Stimulated activated CD4-positive, alpha-beta T cell treated with anti-CD3 and anti-CD28 coated beads, Interleukin-12 subunit alpha, Interleukin-12 subunit beta, amount 100 ng/mL, for 48 hours (primary cell): ENCODE data around the gene PIEZO2.
"Not testable (repeated sequence)": the region's sequence is repeated elsewhere in the genome, so short reads cannot be mapped to it uniquely, and the experiment has no call there.

ENCODE experiments used
- DNase-seq, 3 donors: peaks; one replicate each; pipeline ENCODE4 v3.0.0-alpha.2; 2020; ENCODE audit warnings: low read depth in 2 of 3, low spot score in 1 of 3

The PIEZO2 gene

DNA sequence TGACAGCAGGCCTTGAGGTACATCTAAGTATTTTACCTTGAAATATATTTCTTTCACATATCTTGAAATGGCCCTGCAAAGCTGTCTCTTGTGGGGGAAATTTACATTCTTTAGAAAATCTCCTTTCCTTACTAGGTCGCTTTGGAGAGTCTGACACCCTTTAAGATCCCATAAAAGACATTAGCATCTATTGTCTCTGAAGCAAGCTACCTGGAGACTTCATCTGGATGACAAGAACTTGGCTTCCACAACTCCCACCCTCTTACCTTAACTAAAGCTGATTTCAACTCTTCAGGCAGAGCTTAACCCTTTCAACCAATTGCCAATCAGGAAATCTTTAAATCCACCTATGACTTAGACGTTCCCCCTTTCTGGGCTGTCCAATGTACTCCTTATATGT is 219.3 kb downstream of the PIEZO2 start:
- DNase-seq, result no peak

DNA sequence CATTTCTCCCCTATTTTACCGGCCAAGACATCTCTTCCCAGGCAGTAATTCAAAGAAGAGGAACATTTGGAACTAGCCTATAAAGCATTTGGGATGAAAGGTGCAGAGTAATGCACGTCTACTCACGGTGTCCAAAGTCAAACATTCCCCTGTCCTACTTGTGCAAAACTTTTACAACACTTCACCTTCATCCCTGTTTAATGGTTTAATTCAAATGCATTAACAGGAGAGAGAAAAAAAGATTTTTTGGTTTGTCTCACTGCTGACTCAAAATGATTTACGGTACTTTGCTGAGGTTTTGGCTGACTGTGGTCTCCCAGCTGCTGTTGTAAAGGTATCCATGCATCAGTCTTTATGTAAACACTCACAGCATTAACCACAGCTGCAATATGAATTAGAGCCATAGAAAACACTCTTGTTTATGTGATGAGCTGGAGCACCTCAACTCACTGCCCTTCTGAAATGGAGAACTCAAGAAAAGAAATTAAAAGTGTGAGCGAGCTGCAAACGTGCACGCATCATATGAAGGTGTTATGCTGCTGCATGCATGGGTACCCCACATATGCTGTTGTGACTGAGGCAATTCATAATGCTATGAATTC is 220.5 kb downstream of the PIEZO2 start:
- DNase-seq, result no peak

DNA sequence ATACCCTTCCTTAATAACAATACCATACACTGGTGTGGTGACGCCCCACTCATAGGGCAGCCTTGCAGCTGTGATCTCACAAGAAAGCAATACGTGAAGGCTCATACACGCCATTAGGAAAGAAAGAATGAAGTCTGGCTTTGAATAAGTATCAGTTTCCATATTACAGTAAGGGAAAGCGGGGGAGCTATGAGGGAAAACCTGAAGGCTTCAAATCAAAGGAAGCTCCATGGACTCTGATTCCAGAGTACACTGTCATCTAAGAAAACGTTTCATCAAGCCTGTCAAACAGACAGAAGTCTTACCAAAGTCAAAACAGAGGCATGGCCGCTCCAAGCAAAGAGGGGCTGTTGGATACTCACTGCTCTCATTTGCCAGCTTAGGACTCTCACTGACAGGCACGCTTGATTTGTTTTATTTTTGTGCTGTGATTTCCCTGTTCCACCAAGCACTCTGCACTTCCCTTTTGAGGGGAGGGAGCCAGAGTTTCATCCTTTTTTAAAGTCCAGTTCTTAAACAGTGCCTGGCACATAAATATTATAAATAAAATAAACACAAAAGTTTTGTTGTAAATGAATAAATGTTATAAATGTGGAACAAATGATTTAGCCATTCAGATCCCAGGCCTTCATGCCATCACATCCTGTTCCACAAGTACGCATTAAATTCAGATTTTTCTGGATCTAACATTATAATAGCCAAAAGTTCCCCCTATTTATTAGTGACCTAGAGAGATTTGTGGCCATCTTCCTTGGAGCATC is 221.2 kb downstream of the PIEZO2 start:
- DNase-seq, result no peak

DNA sequence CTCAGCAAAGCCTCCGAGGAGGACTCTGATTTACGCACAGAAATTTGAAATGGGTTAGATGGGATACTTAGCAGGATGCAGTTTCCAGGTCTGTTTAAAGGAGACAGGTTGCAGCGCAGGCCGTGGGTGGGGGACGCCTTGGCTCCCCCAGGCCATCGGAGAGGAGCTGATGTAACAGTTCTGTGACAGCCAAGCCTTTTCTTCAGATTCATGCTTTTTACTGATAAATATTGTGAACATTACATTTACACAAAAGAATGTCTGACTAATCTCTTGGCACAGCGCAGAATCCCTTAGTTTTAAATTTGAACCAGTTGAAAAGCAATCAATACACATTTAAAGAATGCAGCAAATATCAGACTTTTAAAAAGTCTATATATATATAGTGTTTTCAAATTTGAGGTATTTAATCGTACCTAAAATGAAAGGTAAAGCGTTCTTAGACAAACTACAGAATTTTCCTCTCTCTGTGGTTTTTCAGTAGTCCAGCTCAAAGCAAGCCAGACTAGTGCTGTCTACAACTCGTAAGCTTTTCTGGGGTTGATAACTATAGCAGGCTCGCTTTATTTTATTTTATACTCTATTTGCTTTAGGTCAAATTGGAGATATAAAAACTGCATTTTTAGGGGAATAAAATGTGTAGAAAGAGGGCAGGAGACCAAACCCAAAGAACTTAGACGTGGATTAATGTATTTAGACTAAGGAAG is 221.9 kb downstream of the PIEZO2 start:
- no peak for DNase-seq

DNA sequence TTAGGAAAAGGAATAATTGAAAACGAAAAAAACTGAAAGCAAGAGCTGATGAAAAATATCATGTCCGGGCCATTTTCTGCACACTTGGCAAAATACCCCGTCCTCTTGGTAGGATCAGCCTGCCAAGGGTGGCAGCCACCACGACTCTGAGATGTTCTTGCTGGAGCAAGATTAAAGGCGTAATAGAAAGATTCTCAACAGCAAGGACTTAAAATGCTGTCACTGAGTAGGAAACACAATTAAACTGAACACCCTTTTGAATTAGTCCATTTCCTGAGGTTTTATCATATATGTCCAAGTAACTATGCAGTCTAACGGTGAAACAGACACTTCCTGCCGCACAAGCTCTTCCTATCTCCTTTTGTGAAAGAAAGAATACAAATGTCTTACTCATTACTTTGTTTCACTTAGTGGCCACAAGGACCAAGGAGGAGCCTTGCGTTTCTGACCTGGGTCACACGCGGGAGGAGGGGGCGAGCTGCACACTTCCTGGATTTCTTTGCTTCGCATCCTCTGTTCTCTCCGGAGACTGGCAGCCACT is 222.7 kb downstream of the PIEZO2 start:
- no peak for DNase-seq

DNA sequence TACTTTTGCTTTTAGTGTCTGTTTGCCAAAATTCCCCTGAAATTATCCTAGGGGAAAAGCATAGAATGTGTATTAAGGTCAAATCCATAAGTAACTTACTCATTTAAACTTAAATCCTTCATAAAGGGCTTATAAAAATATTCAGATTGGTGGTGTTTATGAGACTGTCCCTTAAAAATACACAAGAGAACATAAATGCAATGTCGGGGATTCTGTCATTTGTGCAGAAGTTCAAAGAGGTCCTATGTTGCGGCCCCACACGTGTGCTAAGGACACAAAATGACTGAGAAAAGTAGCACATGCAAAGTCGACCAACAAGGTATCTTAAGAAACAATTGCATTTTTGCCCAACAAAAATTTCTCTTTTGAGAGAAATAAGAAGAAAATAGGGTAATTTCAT is 225.1 kb downstream of the PIEZO2 start:
- DNase-seq, result no peak

DNA sequence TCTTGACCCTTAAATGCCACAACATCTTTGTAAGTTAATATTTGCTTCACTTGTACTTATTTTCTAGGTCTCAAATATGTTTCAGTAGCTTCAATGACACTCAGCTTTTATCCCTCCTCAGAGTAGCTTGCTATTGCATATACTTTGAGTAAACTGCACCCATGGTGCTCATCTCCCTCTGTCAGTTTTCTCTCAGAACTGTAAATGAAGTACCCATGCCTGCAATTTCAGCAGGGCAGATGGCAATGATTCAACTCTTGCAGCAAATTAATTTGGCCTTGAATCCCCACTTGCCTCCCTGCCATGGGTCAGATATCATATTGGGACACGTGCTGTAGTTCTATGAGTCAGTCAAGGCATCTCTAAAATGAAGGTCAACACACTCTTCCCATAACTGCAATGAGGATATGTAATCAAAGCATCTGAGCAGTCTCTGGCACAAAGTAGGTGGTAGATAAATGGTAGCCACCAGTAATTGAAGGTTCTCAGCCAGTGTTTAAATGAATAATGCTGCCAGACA is 225.8 kb downstream of the PIEZO2 start:
- no peak for DNase-seq

DNA sequence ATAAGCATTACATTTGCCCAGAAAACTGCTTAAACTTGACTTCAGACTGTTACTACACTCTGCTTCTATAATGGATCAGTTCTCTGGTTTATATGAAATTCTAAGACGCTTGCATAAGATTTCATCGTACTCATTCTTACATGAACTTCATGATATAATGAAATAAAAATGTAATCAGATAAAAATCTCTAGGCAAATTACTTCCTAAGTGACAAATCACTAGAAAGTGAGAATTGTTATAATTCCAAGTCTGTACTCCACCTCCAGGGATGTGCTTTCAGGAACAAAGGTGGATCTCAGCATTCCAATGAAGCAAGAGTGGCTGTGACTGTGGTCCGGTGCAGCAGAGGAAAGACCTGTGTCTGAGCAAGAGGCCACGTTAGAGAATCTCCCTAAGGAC is 226.2 kb downstream of the PIEZO2 start:
- no peak for DNase-seq

DNA sequence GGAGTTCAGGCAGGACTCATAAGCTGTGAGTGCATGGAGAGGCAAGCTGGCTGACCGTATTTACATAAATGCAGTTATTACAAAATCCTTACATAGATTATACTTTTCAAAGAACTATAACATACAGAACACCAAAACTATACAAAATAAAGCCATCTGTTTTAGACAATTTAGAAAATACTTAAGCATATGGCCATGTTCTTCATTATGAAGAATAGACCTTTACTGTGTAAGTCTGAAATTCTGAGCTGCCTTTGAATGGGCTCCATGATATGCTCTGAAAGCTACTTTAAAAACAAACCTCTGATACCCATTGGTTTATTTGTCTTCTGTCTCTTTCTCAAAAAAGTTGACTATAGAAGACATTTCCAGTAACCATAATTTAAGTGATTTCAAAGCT is 226.7 kb downstream of the PIEZO2 start:
- not testable (repeated sequence) for DNase-seq

DNA sequence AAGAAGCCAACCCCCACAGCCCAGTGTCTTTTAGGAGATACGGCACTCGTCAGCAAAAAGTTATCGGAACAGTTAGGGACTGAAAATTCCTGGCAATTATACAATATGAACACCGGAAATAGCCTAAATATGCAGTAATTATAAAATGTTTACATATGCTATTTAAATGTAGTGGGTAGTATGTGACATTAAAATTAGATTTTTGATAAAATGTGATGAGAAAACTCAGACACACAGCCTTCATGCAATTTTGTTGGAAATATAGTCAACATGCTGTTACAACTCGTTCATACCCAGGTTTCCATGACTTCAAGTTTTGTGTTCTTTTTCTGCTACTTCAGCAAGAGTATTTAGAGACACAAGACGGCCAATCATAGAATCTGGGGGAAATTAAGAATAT is 229.1 kb downstream of the PIEZO2 start:
- not testable (repeated sequence) for DNase-seq

DNA sequence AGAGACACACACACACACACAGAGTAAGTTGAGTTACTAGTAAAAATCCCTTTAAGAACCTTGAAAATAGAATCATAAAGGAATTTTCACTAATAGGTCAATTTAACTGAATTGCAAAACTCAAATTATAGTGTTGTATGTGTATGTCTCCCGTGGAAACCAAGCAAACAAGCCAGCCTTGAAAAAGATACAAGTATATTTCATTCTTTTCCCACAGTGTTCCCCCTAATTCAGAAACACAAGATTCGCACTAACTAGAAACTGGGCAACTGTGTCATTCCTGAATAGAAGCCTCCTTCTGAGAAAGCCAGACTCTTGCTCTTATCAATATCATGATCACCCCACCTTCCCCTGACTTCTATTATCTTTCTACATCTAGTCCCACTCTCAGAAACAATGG is 229.5 kb downstream of the PIEZO2 start:
- no peak for DNase-seq

DNA sequence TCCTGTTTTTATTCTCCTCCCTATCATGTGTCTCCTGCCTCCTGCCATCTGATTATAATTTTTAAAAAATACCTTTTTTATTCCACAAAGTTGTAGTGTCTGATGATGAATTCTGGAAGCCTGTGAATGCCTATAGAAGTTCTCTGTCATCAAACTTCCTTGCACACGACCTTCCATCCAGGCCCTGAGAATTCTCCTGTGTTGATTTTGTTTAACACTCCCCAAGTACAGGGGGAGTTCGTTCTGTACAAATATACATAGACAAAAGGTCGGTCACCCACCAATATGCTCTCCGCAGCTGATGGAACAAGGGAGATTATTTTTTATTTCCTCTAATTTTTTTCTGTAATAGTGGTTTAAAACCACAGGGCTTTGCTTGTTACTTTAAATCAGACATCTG is 232.5 kb downstream of the PIEZO2 start:
- no peak for DNase-seq

DNA sequence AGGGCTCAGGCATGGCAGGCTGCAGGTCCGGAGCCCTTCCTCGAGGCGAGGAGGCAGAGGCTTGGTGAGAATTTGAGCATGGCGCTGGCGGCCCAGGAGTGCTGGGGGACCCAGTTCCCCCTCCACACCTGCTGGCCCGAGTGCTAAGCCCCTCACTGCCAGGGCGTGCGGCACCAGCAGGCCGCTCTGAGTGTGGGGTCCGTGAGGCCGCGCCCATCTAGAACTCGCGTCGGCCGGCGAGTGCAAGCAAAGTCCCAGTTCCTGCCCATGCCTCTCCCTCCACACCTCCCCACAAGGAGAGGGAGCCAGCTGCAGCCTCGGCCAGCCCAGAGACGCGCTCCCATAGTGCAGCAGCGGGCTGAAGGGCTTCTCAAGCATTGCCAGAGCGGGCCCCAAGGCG is 233.0 kb downstream of the PIEZO2 start:
- no peak for DNase-seq

DNA sequence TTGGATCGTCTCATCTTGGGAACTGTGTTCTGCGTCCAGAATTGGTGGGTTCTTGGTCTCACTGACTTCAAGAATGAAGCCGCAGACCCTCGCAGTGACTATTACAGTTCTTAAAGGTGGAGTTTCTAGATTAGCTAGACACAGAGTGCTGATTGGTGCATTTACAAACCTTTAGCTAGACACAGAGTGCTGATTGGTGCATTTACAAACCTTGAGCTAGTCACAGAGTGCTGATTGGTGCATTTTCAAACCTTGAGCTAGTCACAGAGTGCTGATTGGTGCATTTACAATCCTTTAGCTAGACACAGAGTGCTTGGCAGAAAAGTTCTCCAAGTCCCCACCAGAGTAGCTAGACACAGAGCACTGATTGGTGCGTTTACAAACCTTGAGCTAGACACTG is 233.6 kb downstream of the PIEZO2 start:
- not testable (repeated sequence) for DNase-seq

DNA sequence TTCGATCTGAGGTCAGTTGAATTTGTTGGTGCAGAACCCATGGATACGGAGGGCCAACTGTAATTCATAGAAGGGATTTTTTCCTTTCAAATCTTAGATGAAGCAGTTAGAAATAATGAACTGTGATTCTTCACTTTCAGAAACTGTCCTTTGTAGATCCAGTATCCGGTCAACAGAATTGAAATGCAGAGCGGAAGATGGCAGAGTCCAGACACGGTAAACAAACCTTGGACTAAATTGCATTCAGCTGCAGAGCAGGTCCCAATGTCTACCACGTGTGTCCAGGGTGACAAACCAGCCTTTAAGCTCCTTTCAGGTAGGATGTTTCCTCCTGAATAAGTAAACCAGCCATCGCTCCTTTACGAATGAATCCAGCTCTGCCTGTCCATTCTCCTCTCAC is 234.8 kb downstream of the PIEZO2 start:
- not testable (repeated sequence) for DNase-seq

DNA sequence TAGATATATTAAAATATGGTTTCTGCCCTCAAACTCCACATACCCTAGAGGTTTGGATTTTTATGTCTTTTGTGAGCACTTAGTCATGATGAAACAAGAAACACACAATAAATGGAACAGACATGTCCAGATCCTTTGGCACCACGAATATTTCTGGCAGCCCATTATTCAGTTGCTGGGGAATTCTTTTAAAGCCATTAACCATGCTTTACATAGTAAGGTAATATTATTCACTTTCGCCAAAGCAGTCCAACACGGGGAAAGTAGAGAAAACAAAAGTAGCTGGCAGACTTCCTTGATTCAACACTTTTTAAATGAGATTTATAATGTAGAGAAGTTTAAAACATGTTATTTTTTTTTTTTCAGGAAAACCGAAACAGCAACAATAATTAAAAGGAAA is 235.4 kb downstream of the PIEZO2 start:
- no peak for DNase-seq

DNA sequence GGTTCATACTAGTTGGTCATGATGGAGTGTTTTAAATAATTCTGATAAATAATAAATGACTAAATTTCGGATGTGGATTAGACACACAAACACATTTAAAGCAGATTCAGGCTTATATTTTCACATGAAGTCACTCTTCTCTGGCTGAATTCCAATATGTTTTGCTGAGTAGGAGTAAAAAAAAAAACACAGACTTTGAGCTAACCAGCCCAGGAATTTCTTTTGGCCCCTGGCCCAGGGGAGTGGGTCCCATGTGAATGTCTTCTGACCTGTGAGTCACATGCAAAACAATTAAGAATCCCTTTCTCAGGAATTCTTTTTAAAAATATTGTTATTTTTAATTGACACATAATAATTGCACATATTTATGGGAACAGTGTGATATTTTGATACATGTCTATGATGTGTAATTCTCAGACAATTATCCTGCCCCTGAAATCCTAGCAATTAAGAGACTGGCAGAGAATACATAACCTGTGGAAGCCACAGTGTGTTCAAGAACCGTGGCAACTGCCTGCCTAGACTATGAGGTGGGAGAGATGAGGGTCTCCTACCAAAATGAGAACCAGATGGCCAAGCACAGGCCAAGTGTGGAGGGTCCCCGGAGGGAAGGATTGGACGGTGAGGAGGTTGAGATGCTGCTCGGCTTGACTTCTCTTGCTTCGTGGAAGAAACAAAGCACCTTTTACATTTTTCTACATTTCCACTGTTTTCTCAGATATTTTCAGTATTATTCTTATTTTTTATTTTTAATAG is 236.4 kb downstream of the PIEZO2 start:
- DNase-seq, result no peak

DNA sequence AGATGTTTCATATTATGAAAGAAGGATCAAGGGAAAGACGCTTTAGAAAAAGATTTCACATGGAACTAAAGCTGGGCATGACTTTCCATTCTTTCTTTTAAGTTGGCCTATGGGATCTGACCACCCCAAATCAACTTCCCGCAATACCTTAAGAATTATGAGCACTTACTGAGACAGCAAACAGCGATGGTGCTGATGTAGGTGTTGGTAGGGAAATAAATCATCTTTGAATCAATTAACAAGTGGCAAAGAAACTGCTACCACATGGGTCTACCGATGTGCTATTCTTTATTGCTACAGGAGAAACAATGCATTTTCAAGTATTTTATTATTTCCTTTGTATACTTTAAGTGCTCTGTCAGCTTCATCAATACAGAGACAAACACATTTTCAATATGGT is 239.6 kb downstream of the PIEZO2 start:
- no peak for DNase-seq

DNA sequence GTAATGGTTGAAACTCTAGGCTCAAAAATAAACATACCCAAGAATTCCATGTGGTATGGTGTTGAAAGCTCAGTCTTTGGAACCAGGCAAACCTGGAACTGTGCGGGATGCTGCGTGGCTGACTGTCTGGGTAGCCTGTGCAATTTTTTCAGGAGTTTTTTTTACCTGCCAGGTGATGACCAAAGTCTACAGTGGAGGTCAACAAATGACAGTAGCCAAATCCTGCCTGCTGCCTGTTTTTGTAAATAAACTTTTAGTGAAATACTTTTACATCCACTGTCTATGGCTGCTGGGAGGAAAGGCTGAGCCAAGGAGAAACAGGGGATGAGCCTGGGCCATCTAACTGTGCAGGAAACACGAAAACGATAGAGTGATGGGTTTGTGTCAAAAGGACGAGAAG is 240.6 kb downstream of the PIEZO2 start:
- DNase-seq, result no peak

DNA sequence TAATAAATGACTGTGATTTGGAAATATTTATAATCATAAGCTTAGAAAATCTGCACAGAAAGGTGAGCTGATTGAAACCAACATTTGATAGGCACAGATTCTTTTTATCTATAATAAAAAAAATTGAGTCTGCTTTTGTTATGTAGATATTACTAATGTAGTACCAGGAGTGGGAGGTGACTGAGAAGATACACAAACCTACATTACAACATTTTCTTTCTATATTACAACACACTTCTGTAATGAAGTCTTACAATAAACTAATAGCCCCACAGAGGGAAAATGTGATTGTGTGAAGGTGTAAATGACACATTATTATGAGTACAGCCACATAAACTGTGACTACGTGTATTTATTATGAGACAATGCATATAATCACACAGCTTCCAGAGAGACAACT is 241.6 kb downstream of the PIEZO2 start:
- no peak for DNase-seq

DNA sequence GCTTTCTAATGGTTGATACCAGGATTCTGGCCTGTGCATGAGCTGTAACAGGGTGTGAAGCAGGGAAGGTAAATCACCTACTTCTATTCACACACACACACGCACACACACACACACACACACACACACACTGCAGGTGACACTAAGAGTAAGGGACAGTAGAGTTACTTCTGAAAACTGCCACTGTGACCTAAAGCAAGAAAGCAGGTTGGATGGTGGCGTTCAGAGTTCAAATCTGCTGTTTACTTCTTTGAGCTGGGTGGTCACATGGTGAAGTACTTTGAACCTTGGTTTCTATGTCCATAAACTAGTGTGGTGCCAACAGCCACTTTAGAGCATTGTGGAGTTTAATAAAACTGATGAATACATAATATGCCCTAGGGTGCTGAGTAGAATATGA is 248.0 kb downstream of the PIEZO2 start:
- DNase-seq, result no peak
